SKM-1 (cell line): Measurements from ENCODE around the gene KRTAP21-3.

ENCODE experiments used
- DNase-seq: peaks from one replicate; lab custom pipeline; 2025; ENCODE audit not compliant: unreplicated experiment; lab: John Stamatoyannopoulos, UW

The KRTAP21-3 gene

GRCh38 chr21:30668776-30669175, 49.8 kb downstream of the KRTAP21-3 start:
- DNase-seq = no peak
